Ishikawa (cell line): ENCODE data around the gene TMEM14C.

Experiments
- CEBPB ChIP-seq: IDR thresholded peaks from 2 replicates; pipeline ENCODE4 v1.6.1; 2012
- CREB1 ChIP-seq: IDR thresholded peaks from 2 replicates; pipeline ENCODE4 v1.6.1; 2012; ENCODE audit warnings: low read depth
- EGR1 ChIP-seq: IDR thresholded peaks from 2 replicates; pipeline ENCODE4 v1.6.1; 2012
- EP300 ChIP-seq: IDR thresholded peaks from 2 replicates; pipeline ENCODE4 v1.6.1; 2012; ENCODE audit warnings: borderline replicate concordance
- FOXM1 ChIP-seq: IDR thresholded peaks from 2 replicates; pipeline ENCODE4 v1.6.1; 2012; ENCODE audit warnings: low read depth, borderline replicate concordance
- MAX ChIP-seq: IDR thresholded peaks from 2 replicates; pipeline ENCODE4 v1.6.1; 2012
- NFIC ChIP-seq: IDR thresholded peaks from 2 replicates; pipeline ENCODE4 v1.6.1; 2012
- RAD21 ChIP-seq: IDR thresholded peaks from 2 replicates; pipeline ENCODE4 v1.6.1; 2012; ENCODE audit warnings: low read depth
- TAF1 ChIP-seq: IDR thresholded peaks from 2 replicates; pipeline ENCODE4 v1.6.1; 2012; ENCODE audit warnings: low read depth, mild to moderate bottlenecking
- TCF12 ChIP-seq: IDR thresholded peaks from 2 replicates; pipeline ENCODE4 v1.6.1; 2012; ENCODE audit warnings: low read depth
- TEAD4 ChIP-seq: IDR thresholded peaks from 2 replicates; pipeline ENCODE4 v1.6.1; 2012
- USF1 ChIP-seq: IDR thresholded peaks from 2 replicates; pipeline ENCODE4 v1.6.1; 2012
- YY1 ChIP-seq: IDR thresholded peaks from 2 replicates; pipeline ENCODE4 v1.6.1; 2012; ENCODE audit warnings: low read depth
- ZBTB7A ChIP-seq: IDR thresholded peaks from 2 replicates; pipeline ENCODE4 v1.6.1; 2012; ENCODE audit warnings: low read depth
- TF ChIP-seq, protein P1 (sequence below): IDR thresholded peaks from 2 replicates; pipeline ENCODE4 v1.6.1; 2012; ENCODE audit warnings: low read depth, mild to moderate bottlenecking

Gene TMEM14C

GRCh38 chr6:10749734-10750133 lies 26.9 kb downstream of the TMEM14C start:
- TF ChIP-seq FOXM1 (no peak), YY1 (no peak), RAD21 (no peak), EGR1 (no peak), EP300 (no peak), USF1 (no peak), NFIC (no peak), CREB1 (no peak), TEAD4 (no peak), MAX (no peak), ZBTB7A (no peak), CEBPB (no peak), TAF1 (no peak), TCF12 (no peak)
- TF ChIP-seq, protein P1, sequence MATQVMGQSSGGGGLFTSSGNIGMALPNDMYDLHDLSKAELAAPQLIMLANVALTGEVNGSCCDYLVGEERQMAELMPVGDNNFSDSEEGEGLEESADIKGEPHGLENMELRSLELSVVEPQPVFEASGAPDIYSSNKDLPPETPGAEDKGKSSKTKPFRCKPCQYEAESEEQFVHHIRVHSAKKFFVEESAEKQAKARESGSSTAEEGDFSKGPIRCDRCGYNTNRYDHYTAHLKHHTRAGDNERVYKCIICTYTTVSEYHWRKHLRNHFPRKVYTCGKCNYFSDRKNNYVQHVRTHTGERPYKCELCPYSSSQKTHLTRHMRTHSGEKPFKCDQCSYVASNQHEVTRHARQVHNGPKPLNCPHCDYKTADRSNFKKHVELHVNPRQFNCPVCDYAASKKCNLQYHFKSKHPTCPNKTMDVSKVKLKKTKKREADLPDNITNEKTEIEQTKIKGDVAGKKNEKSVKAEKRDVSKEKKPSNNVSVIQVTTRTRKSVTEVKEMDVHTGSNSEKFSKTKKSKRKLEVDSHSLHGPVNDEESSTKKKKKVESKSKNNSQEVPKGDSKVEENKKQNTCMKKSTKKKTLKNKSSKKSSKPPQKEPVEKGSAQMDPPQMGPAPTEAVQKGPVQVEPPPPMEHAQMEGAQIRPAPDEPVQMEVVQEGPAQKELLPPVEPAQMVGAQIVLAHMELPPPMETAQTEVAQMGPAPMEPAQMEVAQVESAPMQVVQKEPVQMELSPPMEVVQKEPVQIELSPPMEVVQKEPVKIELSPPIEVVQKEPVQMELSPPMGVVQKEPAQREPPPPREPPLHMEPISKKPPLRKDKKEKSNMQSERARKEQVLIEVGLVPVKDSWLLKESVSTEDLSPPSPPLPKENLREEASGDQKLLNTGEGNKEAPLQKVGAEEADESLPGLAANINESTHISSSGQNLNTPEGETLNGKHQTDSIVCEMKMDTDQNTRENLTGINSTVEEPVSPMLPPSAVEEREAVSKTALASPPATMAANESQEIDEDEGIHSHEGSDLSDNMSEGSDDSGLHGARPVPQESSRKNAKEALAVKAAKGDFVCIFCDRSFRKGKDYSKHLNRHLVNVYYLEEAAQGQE: no peak

- TF ChIP-seq TEAD4 (no peak), RAD21 (no peak), EP300 (no peak), MAX (no peak)
Measured at GRCh38 chr6:10756085-10756484, 33.2 kb downstream of the TMEM14C start.

- TF ChIP-seq RAD21: peak; percentile 27; the same call in 1 of the 2 replicates
- TF ChIP-seq TEAD4: peak; percentile 68
- no peak for TF ChIP-seq CEBPB
- no peak for TF ChIP-seq ZBTB7A
- TF ChIP-seq YY1: no peak
- no peak for TF ChIP-seq TAF1
- TF ChIP-seq EP300: no peak
- TF ChIP-seq NFIC: no peak
Measured at GRCh38 chr6:10759312-10759839, 36.5 kb downstream of the TMEM14C start.

DNA sequence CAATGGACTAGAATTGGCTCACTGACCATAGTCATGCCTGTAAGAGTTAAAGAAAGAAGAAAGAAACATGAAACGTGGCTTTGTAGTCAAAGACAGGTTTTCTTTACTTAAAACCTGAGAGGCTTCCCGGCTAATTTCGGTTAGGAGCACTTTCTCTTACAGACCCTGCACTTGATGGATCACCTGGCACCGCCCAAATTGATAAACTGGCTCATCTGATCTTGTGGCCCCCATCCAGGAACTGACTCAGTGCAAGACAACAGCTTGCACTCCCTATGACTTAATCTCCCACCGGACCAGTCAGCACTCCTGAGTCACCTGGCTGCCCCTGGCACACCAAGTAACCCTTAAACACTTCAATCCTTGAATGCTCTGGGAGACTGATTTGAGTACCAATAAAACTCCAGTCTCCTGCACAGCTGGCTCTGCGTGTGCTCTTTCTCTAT lies 37.0 kb downstream of the TMEM14C start:
- TF ChIP-seq, protein P1: no peak
- TF ChIP-seq MAX (no peak), CEBPB (no peak), EGR1 (no peak), EP300 (no peak), TAF1 (no peak), FOXM1 (no peak), NFIC (no peak)

GRCh38 chr6:10763006-10763405 lies 40.1 kb downstream of the TMEM14C start:
- TF ChIP-seq CREB1: no peak
- no peak for TF ChIP-seq CEBPB
- TF ChIP-seq MAX: no peak
- TF ChIP-seq TCF12: no peak
- no peak for TF ChIP-seq YY1
- TF ChIP-seq, protein P1: no peak
